ENCODE data around the gene CELF4. TPM values are rescaled to one million over a fixed set of nuclear protein-coding genes. Genes with fewer than 3 reads are reported as not detected.
A peak's percentile ranks its signal among the peaks of the same experiment; 100 is the strongest.

The CELF4 gene
- total and polyA plus RNA-seq, 2 of the 4 experiments (the other 2 are of a cell fraction) = not detected

GRCh38 chr18:37266290-37266689 lies 299.3 kb downstream of the CELF4 start:
- in situ Hi-C loops (cut with MboI; ENCODE audit: low sequenced_read_pairs) = no loop called here
- H3K9ac ChIP-seq (ENCODE audit: low read depth, low read length) = no peak overlapping the region
- POLR2A ChIA-PET (ENCODE audit: unreplicated experiment) = no interaction called here
- H3K4ac ChIP-seq (ENCODE audit: low read depth, low read length) = no peak overlapping the region
- ATAC-seq (ENCODE audit: low read depth) = no peak
- H4K8ac ChIP-seq (ENCODE audit: low read depth in 2 of 2, low read length in 2 of 2) = no peak overlapping the region
- DNase-seq = no peak
- dilution Hi-C loops (cut with HindIII; ENCODE audit: low sequenced_read_pairs, unreplicated experiment) = no loop called here
- H3K56ac ChIP-seq (ENCODE audit: extremely low read depth, insufficient read depth, low read length) = no peak overlapping the region
- H2BK15ac ChIP-seq (ENCODE audit: low read depth, low read length) = no peak overlapping the region
- H3K27ac ChIP-seq (ENCODE audit: insufficient read depth, low read length) = no peak overlapping the region
- H4K20me1 ChIP-seq (ENCODE audit: insufficient read depth, low read length) = no peaks in the 10 kb centered on the region
- WGBS, 2 experiments (ENCODE audit: extremely low coverage in 2 of 2, insufficient read length in 1 of 2) = no CpG with 5 or more reads among the region's 13 CpGs
- intact Hi-C loops (cut with micrococcal nuclease) = no loop called here
- no peaks in the 10 kb centered on the region; the same call in 1 of the 2 replicates for H3K27me3 ChIP-seq (ENCODE audit: control insufficient read depth, insufficient read depth, low read length)
- H2BK20ac ChIP-seq (ENCODE audit: low read depth, low read length) = no peak overlapping the region
- CTCF ChIA-PET = no interaction called here
- H3K23ac ChIP-seq (ENCODE audit: low read depth, low read length) = no peak overlapping the region
- no TSS peak for BruUV-seq (replicated peaks)
- no peak overlapping the region for H3K4me3 ChIP-seq (ENCODE audit: insufficient read depth, low read depth, low read length)
- no peaks in the 10 kb centered on the region for H3K36me3 ChIP-seq (ENCODE audit: control insufficient read depth, insufficient read depth, low read length)
- H4K5ac ChIP-seq (ENCODE audit: low read depth, low read length) = no peak overlapping the region
- H3K4me2 ChIP-seq (ENCODE audit: low read depth, low read length) = no peak overlapping the region
- no peak overlapping the region for H2BK120ac ChIP-seq (ENCODE audit: low read depth, low read length)
- H3K9me3 ChIP-seq (ENCODE audit: control insufficient read depth, insufficient read depth, low read length) = no peaks in the 10 kb centered on the region
- no peak overlapping the region for H3K18ac ChIP-seq (ENCODE audit: low read depth, low read length)
- H2AK9ac ChIP-seq (replicated peaks; ENCODE audit: low read depth, low read length, poor library complexity) = no peak overlapping the region
- H2BK5ac ChIP-seq (ENCODE audit: low read depth, low read length, poor library complexity, severe bottlenecking) = no peak overlapping the region
- no peak overlapping the region for H2AFZ ChIP-seq (replicated peaks; ENCODE audit: low read length, poor library complexity)
- no peak overlapping the region for H3K14ac ChIP-seq (replicated peaks; ENCODE audit: low read depth, low read length)
- H3K79me1 ChIP-seq (ENCODE audit: low read depth in 1 of 2, low read length in 2 of 2) = no peaks in the 10 kb centered on the region
- TF ChIP-seq CTCF (conservative IDR thresholded peaks at IDR 0.05; ENCODE audit: low read depth, low read length) = peak; percentile 6; the same call in 1 of the 2 replicates
- TF ChIP-seq RCOR1 (IDR thresholded peaks at IDR 0.05; ENCODE audit: insufficient replicate concordance, low read length) = no peak
- no peak overlapping the region for H4K91ac ChIP-seq (ENCODE audit: insufficient read depth, low read depth, low read length)
- H3K9me1 ChIP-seq (ENCODE audit: insufficient read depth, low read length) = peaks cover 3% of the 10 kb centered on the region; the same call in 1 of the 2 replicates
- H2AK5ac ChIP-seq (ENCODE audit: low read depth, low read length) = no peak overlapping the region
- H3K4me1 ChIP-seq (ENCODE audit: control insufficient read depth, insufficient read depth, low read length) = no peaks in the 10 kb centered on the region
